HG02840 (cell line): ENCODE measurements around the gene C1QTNF8.
"Not testable (repeated sequence)": the region's sequence is repeated elsewhere in the genome, so short reads cannot be mapped to it uniquely, and the experiment has no call there.

Source experiments
- ATAC-seq: cut with Tn5 transposase; IDR thresholded peaks from one replicate; pipeline ENCODE4 v1.9.1; 2021; ENCODE audit warnings: mild to moderate bottlenecking, moderate library complexity, moderate number of reproducible peaks; ENCODE audit not compliant: unreplicated experiment, low FRiP score

The C1QTNF8 gene

GRCh38 chr16:1095450-1096168 lies 435 bp downstream of the C1QTNF8 start:
- no peak for ATAC-seq

- no peak for ATAC-seq
Measured at GRCh38 chr16:1094601-1095449, 1.2 kb downstream of the C1QTNF8 start.

GRCh38 chr16:1094124-1094479 lies 1.9 kb downstream of the C1QTNF8 start:
- no peak for ATAC-seq

- ATAC-seq: no peak
Measured at GRCh38 chr16:1093284-1094123, 2.5 kb downstream of the C1QTNF8 start.

DNA sequence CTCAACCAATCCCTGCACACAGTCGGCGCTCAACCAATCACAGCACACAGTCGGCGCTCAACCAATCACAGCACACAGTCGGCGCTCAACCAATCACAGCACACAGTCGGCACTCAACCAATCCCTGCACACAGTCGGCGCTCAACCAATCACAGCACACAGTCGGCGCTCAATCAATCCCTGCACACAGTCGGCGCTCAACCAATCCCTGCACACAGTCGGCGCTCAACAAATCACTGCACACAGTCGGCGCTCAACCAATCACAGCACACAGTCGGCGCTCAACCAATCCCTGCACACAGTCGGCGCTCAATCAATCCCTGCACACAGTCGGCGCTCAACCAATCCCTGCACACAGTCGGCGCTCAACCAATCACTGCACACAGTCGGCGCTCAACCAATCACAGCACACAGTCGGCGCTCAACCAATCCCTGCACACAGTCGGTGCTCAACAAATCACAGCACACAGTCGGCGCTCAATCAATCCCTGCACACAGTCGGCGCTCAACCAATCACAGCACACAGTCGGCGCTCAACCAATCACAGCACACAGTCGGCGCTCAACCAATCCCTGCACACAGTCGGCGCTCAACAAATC lies 3.3 kb downstream of the C1QTNF8 start:
- ATAC-seq: not testable (repeated sequence)

- no peak for ATAC-seq
Measured at GRCh38 chr16:1091992-1092552, 4.0 kb downstream of the C1QTNF8 start.

DNA sequence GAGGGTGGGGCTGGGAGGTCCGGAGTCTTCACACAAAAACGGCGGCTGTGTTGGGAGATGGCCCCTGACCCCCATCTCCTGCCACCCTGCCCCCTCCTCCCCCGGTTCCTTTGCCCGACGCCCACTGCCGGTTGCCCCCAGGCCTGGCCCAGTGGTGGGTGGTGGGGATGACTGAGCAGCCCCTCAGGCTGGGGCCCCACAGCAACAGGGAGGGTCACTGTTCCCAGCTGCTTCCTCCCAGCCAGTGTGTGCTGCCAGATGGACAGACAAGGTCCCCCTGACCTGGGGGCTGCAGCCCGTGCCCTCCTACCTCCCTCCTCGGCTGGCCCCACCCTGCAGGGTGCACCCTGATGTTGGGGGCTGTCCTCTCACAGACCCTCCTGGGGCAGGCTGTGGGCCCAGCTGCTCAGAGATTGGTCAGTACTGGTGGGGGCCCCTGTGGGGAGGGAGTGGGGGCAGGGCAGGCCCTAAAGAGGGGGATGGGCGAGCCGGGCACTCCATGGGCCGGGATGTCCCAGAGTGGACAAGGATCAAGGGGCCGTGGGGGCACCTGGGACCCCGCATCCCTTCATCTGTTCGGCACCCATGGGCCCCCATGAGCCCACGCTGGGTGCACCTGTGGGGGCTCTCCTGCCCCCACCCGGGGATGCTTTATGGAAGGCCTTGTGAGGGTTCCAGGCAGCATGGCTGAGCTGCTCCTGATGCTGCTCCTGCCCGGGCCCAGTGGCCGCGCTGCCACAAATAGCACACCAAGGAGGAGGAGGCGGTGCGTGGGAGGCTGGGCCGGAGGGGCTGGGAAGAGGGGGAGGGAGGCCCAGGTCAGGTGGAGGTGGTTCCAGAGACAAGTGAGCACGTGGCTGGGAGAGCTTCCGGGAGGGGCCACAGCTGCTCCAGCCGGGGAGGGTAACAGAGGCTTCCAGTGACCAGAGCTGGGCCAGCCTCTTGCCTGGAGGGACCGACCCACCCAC lies 5.1 kb downstream of the C1QTNF8 start:
- ATAC-seq: no peak

DNA sequence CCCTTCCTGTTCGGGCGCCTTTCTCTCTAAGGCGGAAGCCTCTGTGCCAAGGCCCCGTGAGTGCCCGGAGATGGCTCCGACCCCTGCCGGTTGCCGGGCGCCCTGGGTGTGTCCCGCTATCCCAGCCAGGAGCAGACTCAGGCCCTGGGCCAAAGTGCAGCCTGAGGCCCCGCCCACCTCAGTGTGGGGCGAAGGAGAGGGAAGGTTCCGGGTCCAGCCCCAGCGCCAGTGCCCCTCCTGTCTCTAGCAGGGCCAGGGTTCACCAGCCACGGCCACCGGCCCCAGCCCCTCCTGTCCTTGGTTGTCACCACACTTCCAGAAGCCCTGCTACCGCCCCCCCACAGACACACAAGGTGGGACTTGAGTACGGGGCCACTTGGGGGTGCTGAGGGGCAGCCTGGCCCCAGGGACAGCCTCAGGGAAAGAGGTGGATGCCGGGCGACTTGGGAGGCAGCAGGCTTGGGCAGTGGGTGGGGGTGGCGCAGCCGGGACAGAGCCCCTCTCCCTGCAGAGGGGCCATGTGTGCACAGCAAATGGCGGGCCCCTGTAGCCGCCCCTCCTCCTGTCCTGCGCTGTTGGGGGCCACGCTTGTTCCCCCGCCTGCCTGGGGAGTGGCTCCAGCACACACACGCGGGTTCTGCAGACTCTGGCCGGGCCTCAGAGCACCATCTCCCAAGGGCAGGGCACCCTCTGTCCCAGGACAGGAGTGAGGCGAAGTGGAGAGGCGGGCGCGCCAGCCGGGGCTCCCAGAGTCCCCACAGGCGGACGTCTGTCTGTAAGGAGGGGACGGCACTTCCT lies 6.0 kb downstream of the C1QTNF8 start:
- no peak for ATAC-seq

- ATAC-seq: no peak
Measured at GRCh38 chr16:1089439-1089821, 6.6 kb downstream of the C1QTNF8 start.

DNA sequence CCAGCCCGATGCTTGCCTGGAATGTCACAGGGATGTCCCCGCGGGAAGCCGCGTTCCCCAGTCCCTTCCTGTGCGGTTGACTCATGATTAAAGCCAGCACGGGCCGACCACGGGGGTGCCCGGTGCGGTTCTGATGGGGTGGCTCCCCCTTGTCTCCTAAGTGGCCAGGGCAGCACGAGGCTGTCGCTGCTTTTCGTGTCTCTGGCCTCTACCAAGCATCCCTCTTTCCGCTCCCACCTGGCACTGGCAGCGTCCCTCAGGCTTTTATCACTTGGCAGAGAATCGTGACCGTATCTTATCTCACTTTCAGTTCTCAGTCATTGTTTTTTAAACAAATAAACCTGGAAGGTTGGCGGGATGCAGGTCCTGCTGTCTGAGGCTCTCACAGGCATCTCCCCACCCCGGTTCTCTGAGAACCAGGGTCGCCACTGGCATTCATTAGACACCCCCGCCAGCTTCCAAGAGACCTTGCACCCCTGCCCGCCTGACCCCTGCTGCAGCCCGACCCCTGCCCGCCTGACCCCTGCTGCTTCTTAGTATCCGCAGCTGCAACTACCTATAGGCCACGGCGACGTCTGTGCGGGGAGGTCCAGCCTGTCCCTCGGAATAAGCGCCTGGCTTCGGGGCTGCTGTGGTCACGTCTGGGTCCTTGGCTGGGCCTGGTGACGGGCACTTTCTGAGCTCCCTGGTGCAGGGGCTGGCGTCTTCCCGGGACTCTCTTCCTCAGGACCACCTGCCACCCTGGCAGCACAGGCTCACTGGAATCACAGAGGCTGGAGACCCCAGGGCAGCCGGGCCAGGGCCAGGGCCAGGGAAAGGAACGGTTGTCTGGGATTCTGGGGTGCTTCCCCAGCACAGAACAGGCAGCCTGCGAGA lies 7.5 kb downstream of the C1QTNF8 start:
- no peak for ATAC-seq

GRCh38 chr16:1086443-1086842 lies 9.6 kb downstream of the C1QTNF8 start:
- not testable (repeated sequence) for ATAC-seq

GRCh38 chr16:1084971-1085370 lies 11.1 kb downstream of the C1QTNF8 start:
- ATAC-seq: no peak

DNA sequence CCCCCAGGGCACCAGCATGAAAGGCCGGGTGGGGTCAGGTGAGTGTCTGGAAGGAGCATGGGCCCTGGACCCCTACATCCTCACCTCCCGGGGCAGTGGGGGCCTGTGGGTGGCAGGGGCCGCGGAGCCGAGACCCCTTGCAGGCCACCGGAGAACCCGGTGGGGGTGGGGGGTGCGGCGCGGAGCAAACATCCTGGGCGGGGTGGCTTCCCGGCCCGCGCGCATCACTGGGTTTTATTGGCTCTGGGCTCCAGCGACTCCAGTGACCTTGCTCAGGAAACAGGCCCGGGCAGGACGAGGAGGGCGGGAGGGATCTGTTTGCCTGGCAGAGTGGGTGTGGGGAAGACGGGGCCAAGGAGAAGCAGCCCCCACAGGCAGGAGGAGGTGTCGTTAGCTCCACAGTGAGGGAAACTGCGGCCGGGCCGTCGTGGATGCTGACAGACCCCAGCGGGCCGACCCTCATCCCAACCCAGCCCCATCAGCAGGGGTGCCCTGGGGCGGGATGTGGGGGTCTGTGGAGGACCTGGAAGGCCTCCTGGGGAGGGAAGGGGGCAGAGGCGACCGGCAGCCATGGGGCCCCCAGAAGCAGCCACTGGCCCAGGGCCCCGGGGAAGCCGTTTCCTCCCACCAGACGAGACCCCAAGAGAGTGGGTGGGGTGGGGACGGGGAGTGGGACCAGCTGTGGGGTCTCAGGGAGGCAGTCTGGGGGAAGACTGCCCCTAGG lies 12.9 kb downstream of the C1QTNF8 start:
- ATAC-seq: no peak

DNA sequence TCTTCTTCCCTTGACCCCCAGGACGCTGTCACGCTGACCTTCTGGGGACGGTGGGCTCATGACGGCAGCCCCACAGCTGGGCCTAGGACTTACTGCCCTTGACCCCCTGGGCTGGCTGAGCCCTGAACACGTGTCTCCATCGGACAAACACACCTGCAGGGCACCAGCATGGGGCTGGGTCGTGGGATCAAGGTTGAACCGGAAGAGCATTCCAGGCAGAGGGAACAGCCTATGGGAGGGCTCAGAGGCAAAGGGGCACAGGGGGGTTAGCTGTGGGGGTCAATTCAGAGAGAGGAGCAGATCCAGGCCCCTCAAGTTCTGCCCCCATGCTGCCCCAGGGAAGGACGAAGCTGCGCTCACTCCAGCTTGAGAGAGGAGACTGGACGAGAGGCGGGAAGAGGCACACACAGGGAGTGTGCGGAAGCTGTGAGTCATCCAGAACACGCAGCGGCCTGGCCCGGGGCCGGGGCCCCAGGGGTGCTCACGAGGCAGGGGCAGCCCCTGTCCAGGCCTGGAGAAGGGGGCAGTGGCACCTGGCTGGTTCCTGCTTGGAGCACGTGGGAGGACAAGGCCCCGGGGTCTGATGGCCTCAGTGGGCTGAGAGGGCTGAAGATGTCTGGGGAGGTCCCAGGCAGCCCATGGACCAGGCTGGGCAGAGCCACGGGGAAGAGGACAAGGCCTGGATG lies 13.6 kb downstream of the C1QTNF8 start:
- no peak for ATAC-seq

GRCh38 chr16:1081734-1082265 lies 14.2 kb downstream of the C1QTNF8 start:
- ATAC-seq: no peak
